Sigmoid colon (tissue), 4 donors: Measurements from ENCODE around the gene CDC42EP3.

Experiments
- POLR2A ChIP-seq, 2 donors: fragments of 450-650 bp; IDR thresholded peaks; one replicate each; pipeline ENCODE4 v1.6.1; 2016; ENCODE audit warnings: antibody characterized with exemption in 2 of 2, mild to moderate bottlenecking in 2 of 2, moderate library complexity in 2 of 2
- POLR2AphosphoS5 ChIP-seq, 4 donors: sonication (generic); formaldehyde crosslinking; IDR thresholded peaks; one replicate each; pipeline ENCODE4 v1.6.1; 2017; ENCODE audit warnings: antibody characterized with exemption in 4 of 4
- TF ChIP-seq, protein P1 (sequence below), 4 experiments: fragments of 450-650 bp in 3 of 4; fragments of 200-600 bp in 1 of 4; IDR thresholded peaks; one replicate each; pipeline ENCODE4 v1.5.1; 2016 to 2019; ENCODE audit warnings: antibody characterized with exemption in 4 of 4, mild to moderate bottlenecking in 3 of 4, moderate library complexity in 2 of 4

DNA sequence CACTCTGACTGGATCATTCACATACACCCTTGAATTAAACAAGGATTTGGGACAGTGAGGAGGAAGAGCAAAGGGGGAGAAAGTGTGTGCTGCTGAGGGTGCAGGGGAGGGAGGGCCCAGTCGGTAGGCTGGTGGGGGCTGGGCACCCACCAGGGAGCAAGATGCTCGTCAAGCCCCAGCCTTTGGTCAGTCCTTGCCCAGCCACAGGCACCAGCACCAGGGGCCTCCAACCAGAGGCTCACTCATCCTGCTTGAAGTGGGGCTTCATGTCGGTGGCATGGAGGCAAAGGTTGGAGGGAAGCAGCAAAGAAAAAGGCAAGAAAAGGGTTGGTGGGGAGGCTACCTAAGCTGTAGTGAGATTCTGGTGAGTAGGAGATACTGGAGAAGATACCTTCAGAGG is 21.9 kb downstream of the CDC42EP3 start:
- TF ChIP-seq POLR2A (IDR thresholded peaks at IDR 0.05) (no peak), POLR2AphosphoS5 (IDR thresholded peaks at IDR 0.05) (no peak)
- TF ChIP-seq, protein P1, sequence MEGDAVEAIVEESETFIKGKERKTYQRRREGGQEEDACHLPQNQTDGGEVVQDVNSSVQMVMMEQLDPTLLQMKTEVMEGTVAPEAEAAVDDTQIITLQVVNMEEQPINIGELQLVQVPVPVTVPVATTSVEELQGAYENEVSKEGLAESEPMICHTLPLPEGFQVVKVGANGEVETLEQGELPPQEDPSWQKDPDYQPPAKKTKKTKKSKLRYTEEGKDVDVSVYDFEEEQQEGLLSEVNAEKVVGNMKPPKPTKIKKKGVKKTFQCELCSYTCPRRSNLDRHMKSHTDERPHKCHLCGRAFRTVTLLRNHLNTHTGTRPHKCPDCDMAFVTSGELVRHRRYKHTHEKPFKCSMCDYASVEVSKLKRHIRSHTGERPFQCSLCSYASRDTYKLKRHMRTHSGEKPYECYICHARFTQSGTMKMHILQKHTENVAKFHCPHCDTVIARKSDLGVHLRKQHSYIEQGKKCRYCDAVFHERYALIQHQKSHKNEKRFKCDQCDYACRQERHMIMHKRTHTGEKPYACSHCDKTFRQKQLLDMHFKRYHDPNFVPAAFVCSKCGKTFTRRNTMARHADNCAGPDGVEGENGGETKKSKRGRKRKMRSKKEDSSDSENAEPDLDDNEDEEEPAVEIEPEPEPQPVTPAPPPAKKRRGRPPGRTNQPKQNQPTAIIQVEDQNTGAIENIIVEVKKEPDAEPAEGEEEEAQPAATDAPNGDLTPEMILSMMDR (IDR thresholded peaks at IDR 0.05) = no peak
